Right atrium auricular region (tissue), 2 donors: ENCODE measurements around the gene CREB3L2. TPM values are rescaled to one million over a fixed set of nuclear protein-coding genes. Genes with fewer than 3 reads are reported as not detected.

ENCODE experiments used
- DNase-seq: peaks from one replicate; pipeline ENCODE4 v3.0.0-alpha.2; 2019; ENCODE audit warnings: low spot score
- H3K27ac ChIP-seq, 2 donors: fragments of 200-600 bp; sonication (generic); 1 replicate in 1 of 2; 2 replicates in 1 of 2; pipeline ENCODE4 v1.5.1; 2016 to 2019
- H3K27me3 ChIP-seq, 2 donors: fragments of 200-600 bp; sonication (generic); one replicate each; pipeline versions ENCODE4 v1.5.1 to v1.6.0; 2017 to 2019
- H3K36me3 ChIP-seq: fragments of 200-600 bp; sonication (generic); one replicate; pipeline ENCODE4 v1.5.1; 2016
- H3K4me1 ChIP-seq, 2 donors: fragments of 200-600 bp; sonication (generic); one replicate each; pipeline versions ENCODE4 v1.5.1 to v1.6.0; 2017 to 2019
- H3K4me3 ChIP-seq, 2 donors: fragments of 200-600 bp; sonication (generic); 1 replicate in 1 of 2; 2 replicates in 1 of 2; pipeline ENCODE4 v1.5.1; 2017 to 2019; ENCODE audit warnings: mild to moderate bottlenecking in 1 of 2, moderate library complexity in 1 of 2
- H3K9me3 ChIP-seq, 2 donors: fragments of 200-600 bp; sonication (generic); one replicate each; pipeline ENCODE4 v1.5.1; 2019
- total RNA-seq, 2 donors: library from RNA; depleted of rRNA; stranded (reverse); fragments of >200 nt; gene quantifications; one replicate each; pipeline ENCODE4 v1.1.0, GENCODE V29; 2016
- TF ChIP-seq, protein P1 (sequence below), 2 donors: fragments of 200-600 bp; sonication (generic); IDR thresholded peaks; one replicate each; pipeline ENCODE4 v1.5.1; 2019; ENCODE audit warnings: antibody characterized with exemption in 2 of 2

The CREB3L2 gene
- total RNA-seq, 2 donors from 2014 or later: 25.6 to 39.6 TPM

DNA sequence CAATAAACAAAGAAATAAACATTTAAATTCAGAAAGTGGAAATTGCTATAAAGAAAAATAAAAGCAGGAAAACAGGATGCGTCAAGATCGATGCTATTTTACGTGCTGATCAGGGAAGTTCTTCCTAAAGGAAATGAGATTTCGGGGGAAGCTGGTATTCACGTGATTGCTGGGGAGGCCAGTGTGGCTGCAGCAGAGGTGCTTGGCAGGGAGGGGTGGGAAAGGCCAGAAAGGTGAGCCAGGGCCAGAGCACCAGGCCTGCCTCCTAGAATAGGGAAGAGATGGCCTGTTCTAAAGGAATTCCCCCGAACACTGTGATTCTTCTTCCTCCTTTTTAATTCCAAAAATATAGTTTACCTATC is 923 bp upstream of the CREB3L2 start:
- no peaks in the 10 kb centered on the region for H3K9me3 ChIP-seq
- no peaks in the 10 kb centered on the region for H3K36me3 ChIP-seq
- no peaks in the 10 kb centered on the region for H3K27me3 ChIP-seq
- H3K4me1 ChIP-seq: peaks cover 0 to 29% of the 10 kb centered on the region in 2 donors
- peak; percentile 58 for DNase-seq
- H3K27ac ChIP-seq: peak overlapping the region; percentile 4 to 54
- TF ChIP-seq, protein P1, sequence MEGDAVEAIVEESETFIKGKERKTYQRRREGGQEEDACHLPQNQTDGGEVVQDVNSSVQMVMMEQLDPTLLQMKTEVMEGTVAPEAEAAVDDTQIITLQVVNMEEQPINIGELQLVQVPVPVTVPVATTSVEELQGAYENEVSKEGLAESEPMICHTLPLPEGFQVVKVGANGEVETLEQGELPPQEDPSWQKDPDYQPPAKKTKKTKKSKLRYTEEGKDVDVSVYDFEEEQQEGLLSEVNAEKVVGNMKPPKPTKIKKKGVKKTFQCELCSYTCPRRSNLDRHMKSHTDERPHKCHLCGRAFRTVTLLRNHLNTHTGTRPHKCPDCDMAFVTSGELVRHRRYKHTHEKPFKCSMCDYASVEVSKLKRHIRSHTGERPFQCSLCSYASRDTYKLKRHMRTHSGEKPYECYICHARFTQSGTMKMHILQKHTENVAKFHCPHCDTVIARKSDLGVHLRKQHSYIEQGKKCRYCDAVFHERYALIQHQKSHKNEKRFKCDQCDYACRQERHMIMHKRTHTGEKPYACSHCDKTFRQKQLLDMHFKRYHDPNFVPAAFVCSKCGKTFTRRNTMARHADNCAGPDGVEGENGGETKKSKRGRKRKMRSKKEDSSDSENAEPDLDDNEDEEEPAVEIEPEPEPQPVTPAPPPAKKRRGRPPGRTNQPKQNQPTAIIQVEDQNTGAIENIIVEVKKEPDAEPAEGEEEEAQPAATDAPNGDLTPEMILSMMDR (IDR thresholded peaks at IDR 0.05): no peak
- peak overlapping the region in 1 of 2 donors; percentile 18 for H3K4me3 ChIP-seq

DNA sequence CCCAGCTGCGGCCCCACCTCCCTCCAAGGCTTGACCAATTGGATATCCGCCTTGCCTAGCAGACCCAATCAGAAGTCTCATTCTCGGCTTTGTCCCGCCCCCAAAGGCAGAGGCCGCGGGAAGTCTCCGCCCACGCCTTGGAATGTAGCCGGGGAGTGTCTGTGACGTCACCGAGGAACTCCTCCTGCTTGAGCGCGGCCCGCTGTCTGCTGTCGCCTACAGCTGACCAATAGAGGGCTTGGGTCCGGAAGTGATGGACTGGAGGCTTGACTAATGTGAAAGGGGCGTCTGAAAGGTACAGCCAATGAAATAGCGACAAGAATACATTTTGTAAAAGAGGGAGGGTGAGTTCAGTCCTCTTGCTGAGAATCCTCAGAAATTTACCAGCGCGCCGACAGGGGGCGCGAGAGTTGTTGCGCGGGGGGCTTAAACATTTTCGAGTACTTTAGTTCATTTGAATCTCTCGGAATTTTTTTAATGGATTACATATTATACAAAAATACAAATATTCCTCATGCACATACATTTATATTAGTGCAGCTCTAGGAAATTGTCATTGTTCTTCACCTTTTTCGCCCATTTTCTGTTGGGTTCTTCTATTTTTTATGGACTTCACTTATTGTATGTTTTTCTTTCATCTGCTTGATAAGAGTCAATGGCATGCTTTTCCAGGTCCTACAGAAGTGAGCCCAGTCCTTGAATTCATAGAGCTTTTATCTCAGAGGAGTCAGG is 376 bp upstream of the CREB3L2 start:
- H3K27ac ChIP-seq: peak overlapping the region; percentile 93 to 98
- no peaks in the 10 kb centered on the region for H3K27me3 ChIP-seq
- no peaks in the 10 kb centered on the region for H3K36me3 ChIP-seq
- no peaks in the 10 kb centered on the region for H3K9me3 ChIP-seq
- TF ChIP-seq, protein P1 (IDR thresholded peaks at IDR 0.05): peak; percentile 89 to 93
- peak; percentile 100 for DNase-seq
- H3K4me3 ChIP-seq: peak overlapping the region; percentile 84 to 85
- peaks cover 0 to 35% of the 10 kb centered on the region in 2 donors for H3K4me1 ChIP-seq

DNA sequence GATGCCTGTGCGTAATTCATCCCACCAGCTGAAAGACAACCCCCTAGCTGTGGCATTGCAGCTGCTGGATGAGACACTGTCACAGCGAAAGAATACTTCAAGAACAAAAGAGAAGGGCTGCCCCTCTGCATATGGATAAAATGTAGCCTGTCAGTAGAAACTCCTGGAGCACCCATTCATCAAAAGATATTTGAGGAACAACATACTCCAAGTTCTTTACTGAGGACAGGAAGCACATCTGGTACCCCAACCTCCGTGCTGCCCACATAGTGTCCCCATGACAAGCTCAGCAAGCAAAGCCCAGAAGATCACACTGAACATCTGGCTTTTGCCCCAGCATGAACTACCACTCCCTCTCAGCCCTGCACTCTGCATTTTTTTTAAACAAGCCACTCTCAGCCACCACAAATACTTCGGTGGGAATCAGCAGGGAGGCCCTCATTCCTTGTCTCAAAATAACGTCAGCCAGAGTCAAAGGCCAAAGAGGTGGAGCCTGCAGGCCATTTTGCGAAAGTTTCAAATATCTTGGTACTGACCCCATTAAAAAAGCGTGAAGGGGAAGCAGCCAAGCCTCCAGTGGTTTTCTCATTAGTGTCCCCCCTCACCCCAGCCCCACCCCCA is 1.7 kb downstream of the CREB3L2 start:
- peak; percentile 80 for DNase-seq
- peaks cover 0 to 55% of the 10 kb centered on the region in 2 donors for H3K4me1 ChIP-seq
- no peaks in the 10 kb centered on the region for H3K36me3 ChIP-seq

DNA sequence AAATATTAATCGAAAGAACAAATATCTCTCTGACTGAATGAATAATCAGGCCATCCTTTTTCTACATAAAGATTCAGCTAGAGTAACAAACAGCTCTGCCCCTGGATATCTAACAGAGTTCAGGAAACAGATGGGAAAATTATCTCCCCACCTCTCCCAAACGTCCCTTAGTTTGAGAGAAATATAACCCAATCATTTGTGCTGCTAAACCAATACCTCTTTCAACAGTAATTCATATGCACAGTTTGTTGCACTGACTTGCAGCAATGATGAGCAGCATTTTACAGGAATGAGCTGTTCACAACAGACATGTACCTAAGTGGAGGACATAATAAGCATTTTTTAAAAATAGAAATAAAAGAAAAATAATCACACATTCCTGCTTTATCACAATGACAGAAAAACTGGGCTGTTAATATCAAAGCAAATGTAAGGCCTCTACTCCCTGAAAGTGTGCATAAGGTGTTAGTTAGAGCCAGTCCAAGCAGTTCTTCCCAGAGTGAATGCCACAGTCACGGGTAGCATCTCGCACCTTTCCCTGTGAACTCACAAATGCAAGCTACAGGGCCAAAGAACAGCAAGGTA is 2.3 kb downstream of the CREB3L2 start:
- Histone ChIP-seq H3K9me3 (no peaks in the 10 kb centered on the region), H3K27me3 (no peaks in the 10 kb centered on the region), H3K36me3 (no peaks in the 10 kb centered on the region), H3K27ac (peak overlapping the region; percentile 93 to 98), H3K4me1 (peaks cover 0 to 60% of the 10 kb centered on the region in 2 donors), H3K4me3 (peak overlapping the region; percentile 84 to 85)
- DNase-seq: no peak
- TF ChIP-seq, protein P1 (IDR thresholded peaks at IDR 0.05): no peak

More for the DNA sequence above, 1.7 kb downstream of the CREB3L2 start:
- peak overlapping the region; percentile 93 to 98 for H3K27ac ChIP-seq
- H3K27me3 ChIP-seq: no peaks in the 10 kb centered on the region
- TF ChIP-seq, protein P1 (IDR thresholded peaks at IDR 0.05): no peak
- no peaks in the 10 kb centered on the region for H3K9me3 ChIP-seq
- peak overlapping the region; percentile 84 to 85 for H3K4me3 ChIP-seq

DNA sequence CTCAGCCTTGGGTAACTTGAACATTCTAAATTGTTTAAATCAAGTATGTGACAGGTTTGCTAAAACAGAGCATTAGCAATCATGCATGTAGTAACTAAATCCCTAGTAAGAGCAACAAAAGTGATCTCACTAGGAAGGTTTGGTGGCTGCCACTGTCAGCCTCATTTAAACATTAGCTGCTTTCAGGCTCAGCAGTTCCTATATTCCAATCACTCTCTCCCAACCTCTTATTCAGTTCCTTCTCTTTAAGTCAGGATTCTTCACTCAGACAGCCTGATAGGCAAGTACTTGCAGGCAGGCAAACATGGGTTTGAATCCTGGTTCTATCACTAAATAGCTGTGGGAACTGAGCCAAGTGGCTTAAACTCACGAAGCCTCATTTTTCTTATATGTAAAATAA is 3.6 kb downstream of the CREB3L2 start:
- Histone ChIP-seq H3K4me1 (peaks cover 0 to 73% of the 10 kb centered on the region in 2 donors), H3K36me3 (no peaks in the 10 kb centered on the region), H3K27me3 (no peaks in the 10 kb centered on the region), H3K4me3 (peak overlapping the region in 1 of 2 donors; percentile 85), H3K9me3 (no peaks in the 10 kb centered on the region), H3K27ac (peak overlapping the region; percentile 93 to 98)
- TF ChIP-seq, protein P1 (IDR thresholded peaks at IDR 0.05): no peak
- no peak for DNase-seq
